SK-MEL-5 (cell line): ENCODE results near the gene ETS2. TPM values are rescaled to one million over a fixed set of nuclear protein-coding genes. Genes with fewer than 3 reads are reported as not detected.

Experiments used
- DNase-seq: peaks from one replicate; pipeline ENCODE4 v3.0.0-alpha.2; 2016; ENCODE audit warnings: low read depth, low spot score
- in situ Hi-C: cut with HindIII; loops from 2 replicates; pipeline ENCODE4 v1.10.0; 2016; ENCODE audit warnings: low sequenced_read_pairs, high pct_unique_total_duplicates, low pct_unique_long_range_greater_than_20kb
- total RNA-seq: library from RNA; depleted of rRNA; stranded (reverse); fragments of >200 nt; shearing (Covaris generic); gene quantifications from 2 replicates; pipeline ENCODE4 v1.2.3, GENCODE V29; 2014

ETS2 gene
- total RNA-seq, 1 experiment from 2014 or later: 4.2 TPM

GRCh38 chr21:38796424-38796823 is 9.3 kb upstream of the ETS2 start:
- DNase-seq: no peak
- in situ Hi-C loops: no loop called here

DNA sequence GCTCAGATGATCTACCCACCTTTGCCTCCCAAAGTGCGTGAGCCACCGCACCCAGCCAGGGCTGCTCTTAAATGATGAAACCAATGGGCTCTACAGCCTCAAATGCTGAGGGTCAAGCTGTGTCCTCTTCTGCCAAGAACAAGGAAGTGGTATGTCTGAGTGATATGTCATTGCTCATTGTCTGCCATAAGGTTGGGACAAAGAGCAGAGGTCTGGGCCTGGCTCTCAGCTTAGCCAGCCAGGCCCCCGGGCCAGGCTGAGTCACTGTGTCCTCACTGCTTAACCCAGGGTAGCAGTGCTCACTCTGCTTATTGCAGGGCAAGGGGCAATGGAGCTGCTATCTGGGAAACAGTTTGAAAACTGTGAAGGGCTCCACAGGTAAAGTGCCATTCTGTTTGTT is 8.3 kb upstream of the ETS2 start:
- DNase-seq: no peak
- in situ Hi-C loops: no loop called here

GRCh38 chr21:38798081-38798480 is 7.6 kb upstream of the ETS2 start:
- in situ Hi-C loops: no loop called here
- DNase-seq: no peak

DNA sequence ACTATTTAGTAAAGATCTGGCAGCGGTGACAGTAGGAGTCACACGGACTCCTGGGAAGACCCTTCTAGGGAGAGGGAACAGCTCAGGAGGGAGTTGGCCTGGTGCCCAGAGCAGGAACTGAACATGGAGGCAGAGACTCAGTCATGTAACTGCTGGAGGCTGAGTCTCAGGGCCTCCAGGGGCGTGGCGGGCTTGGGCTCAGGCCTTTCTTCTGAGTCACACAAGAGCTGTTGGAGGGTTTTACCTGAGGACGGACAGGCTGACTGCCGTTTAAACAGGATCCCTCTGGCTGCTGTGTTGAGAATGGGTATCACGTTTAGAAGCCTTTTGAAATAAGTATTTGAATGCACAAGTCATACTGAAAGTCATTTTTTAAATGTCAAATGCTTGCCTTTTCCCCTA is 7.2 kb upstream of the ETS2 start:
- in situ Hi-C loops: no loop called here

GRCh38 chr21:38800046-38800758 is 5.5 kb upstream of the ETS2 start:
- no peak for DNase-seq
- in situ Hi-C loops: no loop called here

More for the DNA sequence above, 7.2 kb upstream of the ETS2 start:
- DNase-seq: no peak

GRCh38 chr21:38800924-38801744 is 4.6 kb upstream of the ETS2 start:
- in situ Hi-C loops: no loop called here
- DNase-seq: no peak

DNA sequence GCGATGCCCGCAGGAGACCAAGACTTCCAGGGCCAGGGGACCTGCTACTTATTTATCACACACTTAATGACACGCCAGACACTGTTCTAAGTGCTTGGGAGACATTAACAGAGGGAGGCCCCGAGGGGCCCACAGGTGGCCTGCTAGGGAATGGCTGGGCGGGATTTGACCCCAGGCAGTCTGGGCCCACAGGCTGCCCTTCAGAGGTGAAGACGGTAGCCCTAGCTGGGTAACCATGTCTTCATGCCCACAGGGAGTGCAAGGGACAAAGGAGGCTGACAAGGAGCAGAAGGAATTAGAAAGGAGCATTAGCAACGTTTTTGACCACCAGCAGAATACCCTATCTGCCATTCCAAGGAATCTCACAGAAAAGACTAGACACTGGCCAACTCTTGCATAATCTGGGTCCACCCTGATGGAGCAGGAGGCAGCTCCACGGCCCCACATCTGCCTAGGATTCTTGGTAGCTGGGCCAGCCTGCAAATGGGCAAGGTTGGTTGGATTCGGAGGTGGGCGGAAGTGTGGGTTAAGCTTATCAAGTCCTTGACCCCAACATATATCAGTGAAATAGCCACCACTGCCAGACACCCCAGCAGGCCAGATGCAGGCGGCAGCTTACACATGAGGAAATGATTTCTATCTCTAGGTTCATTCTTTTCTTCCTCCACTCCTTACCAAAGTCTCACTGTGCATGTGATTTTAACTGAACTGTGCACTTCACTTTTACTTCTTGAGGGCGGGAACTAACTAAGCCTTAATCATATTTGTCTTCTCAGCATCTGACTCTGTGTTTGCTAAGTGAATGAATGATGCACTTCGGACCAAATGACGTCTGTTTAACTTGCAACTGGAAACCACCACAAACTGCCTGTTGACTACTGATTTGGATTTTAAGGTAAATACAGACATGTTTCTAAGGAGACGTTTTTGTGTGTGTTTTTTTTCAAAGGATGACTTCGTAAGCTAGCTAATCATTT is 3.4 kb upstream of the ETS2 start:
- in situ Hi-C loops: no loop called here

GRCh38 chr21:38803075-38803660 is 2.6 kb upstream of the ETS2 start:
- no peak for DNase-seq
- in situ Hi-C loops: no loop called here

More for the DNA sequence above, 3.4 kb upstream of the ETS2 start:
- no peak for DNase-seq

GRCh38 chr21:38804030-38804788 is 1.5 kb upstream of the ETS2 start:
- in situ Hi-C loops: no loop called here
- no peak for DNase-seq

- in situ Hi-C loops: no loop called here
- DNase-seq: peak; percentile 51
Measured at GRCh38 chr21:38804789-38805327, 871 bp upstream of the ETS2 start.

- in situ Hi-C loops: no loop called here
- DNase-seq: no peak
Measured at GRCh38 chr21:38806153-38806941, 618 bp downstream of the ETS2 start.

GRCh38 chr21:38806942-38807284 is 1.2 kb downstream of the ETS2 start:
- in situ Hi-C loops: no loop called here
- DNase-seq: no peak

DNA sequence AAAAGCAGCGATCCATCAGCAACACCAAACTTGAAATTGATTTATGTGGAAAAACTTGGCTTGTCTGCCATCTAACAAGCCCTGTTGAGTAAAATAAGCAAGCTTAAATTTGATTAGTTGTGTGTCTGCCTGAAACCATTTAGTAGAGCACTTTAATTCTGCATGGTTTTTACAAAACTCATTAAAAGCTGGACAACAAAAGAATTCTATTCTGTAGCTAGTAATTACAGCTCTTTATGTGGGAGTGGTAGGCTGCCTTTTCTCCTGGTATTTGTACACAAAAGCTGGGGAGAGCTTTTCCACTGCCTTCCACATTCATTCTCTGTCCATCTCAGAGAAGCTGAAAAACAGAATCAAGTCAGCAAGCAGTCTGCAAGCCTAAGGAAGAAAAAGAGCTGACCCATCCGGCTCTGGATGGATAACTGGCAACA is 1.7 kb downstream of the ETS2 start:
- in situ Hi-C loops: no loop called here

DNA sequence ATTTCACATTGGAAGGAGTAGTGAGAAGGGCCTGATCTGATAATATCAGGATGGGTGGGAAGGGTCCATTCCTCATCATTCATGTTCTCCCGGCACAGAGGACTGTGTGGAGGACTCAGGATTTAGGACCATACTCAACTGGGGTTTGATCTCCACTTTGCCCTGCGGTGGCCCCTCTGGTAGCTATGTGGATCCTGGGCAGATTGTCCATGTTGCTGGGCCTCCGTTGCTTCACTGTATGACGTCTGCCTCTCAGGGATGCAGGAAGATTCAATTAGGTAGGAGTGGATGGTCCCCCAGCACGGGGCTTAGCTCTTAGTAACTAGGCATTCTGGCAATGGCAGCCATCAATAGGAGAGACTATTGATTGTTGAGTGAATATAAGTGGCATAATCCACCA is 2.3 kb downstream of the ETS2 start:
- in situ Hi-C loops: no loop called here
- DNase-seq: no peak

More for the DNA sequence above, 1.7 kb downstream of the ETS2 start:
- DNase-seq: no peak

- in situ Hi-C loops: no loop called here
- no peak for DNase-seq
Measured at GRCh38 chr21:38809198-38809878, 3.6 kb downstream of the ETS2 start.
